ENCODE results near the gene FERMT3.

FERMT3 gene

GRCh38 chr11:64267207-64267945 lies 60.9 kb downstream of the FERMT3 start:
- no peak for FAIRE-seq

- FAIRE-seq = no peak
Observed at GRCh38 chr11:64268025-64268892, 61.7 kb downstream of the FERMT3 start.

GRCh38 chr11:64268893-64269539 lies 62.5 kb downstream of the FERMT3 start:
- FAIRE-seq = no peak

GRCh38 chr11:64269540-64270220 lies 63.2 kb downstream of the FERMT3 start:
- FAIRE-seq = peak; percentile 98
